GM12878 (cell line): ENCODE data around the gene FBXO17. TPM values are rescaled to one million over a fixed set of nuclear protein-coding genes. Genes with fewer than 3 reads are reported as not detected.

Experiments used
- ATAC-seq: fragments of 200-7000 bp; cut with Tn5 transposase; 3 replicates; pipeline ENCODE4 v1.9.1; 2020; ENCODE audit warnings: mild to moderate bottlenecking, moderate library complexity
- BruUV-seq: library from RNA; stranded (reverse); fragments of 400-500 nt; replicated peaks from 2 replicates; lab custom pipeline; 2021; lab: Mats Ljungman, UMichigan
- CTCF ChIA-PET: fragments of 300-600 bp; sonication (Branson Sonifier 250); formaldehyde crosslinking; extraction: SDS; loops from one replicate; lab custom pipeline; 2021; ENCODE audit warnings: inconsistent platforms; lab: Yijun Ruan, JAX
- POLR2A ChIA-PET: fragments of 350-600 bp; formaldehyde crosslinking; extraction: SDS; loops from one replicate; lab custom pipeline; 2021; ENCODE audit warnings: inconsistent platforms; lab: Charles Lee
- RAD21 ChIA-PET: fragments of 300-600 bp; sonication (Branson Sonifier 250); formaldehyde crosslinking; loops from one replicate; lab custom pipeline; 2023; ENCODE audit warnings: antibody characterized with exemption; ENCODE audit not compliant: unreplicated experiment; lab: Charles Lee
- SMC1A ChIA-PET: fragments of 300-600 bp; sonication (Branson Sonifier 250); formaldehyde crosslinking; loops from one replicate; lab custom pipeline; 2023; ENCODE audit not compliant: unreplicated experiment, uncharacterized antibody; lab: Charles Lee
- DNase-seq: peaks from one replicate; pipeline ENCODE4 v3.0.0-alpha.2; 2011; ENCODE audit warnings: low read depth, low spot score
- FAIRE-seq: peaks from 3 replicates; lab custom pipeline; 2011; peaks lifted over from hg19 to GRCh38; lab: Jason Lieb, UNC
- H2AFZ ChIP-seq: 2 replicates; pipeline ENCODE4 v1.6.0; 2011; ENCODE audit warnings: low read depth, low read length, control low read depth; ENCODE audit not compliant: control insufficient read depth
- H3K27ac ChIP-seq: 2 replicates; pipeline ENCODE4 v1.5.1; 2011; ENCODE audit warnings: control low read depth; ENCODE audit not compliant: control insufficient read depth, insufficient read depth
- H3K27me3 ChIP-seq, 2 experiments: replicated peaks in 1 of 2; 2 replicates each; pipeline versions ENCODE4 v1.6.0 to v1.6.1; 2011; ENCODE audit warnings: low read length in 1 of 2; ENCODE audit not compliant: control insufficient read depth in 2 of 2, insufficient read depth in 2 of 2
- H3K36me3 ChIP-seq, 2 experiments: 2 replicates each; pipeline ENCODE4 v1.5.1; 2011; ENCODE audit warnings: low read length in 1 of 2; ENCODE audit not compliant: control insufficient read depth in 2 of 2, insufficient read depth in 2 of 2
- H3K4me1 ChIP-seq: 2 replicates; pipeline ENCODE4 v1.6.1; 2011; ENCODE audit warnings: mild to moderate bottlenecking, low read length, moderate library complexity, mixed read lengths; ENCODE audit not compliant: control insufficient read depth, insufficient read depth
- H3K4me2 ChIP-seq: 2 replicates; pipeline ENCODE4 v1.6.0; 2011; ENCODE audit warnings: control low read depth; ENCODE audit not compliant: control insufficient read depth, insufficient read depth
- H3K4me3 ChIP-seq: fragments of 200-600 bp; sonication (generic); 2 replicates; pipeline ENCODE4 v1.5.1; 2016
- H3K79me2 ChIP-seq: 2 replicates; pipeline ENCODE4 v1.6.0; 2011; ENCODE audit warnings: low read length; ENCODE audit not compliant: control insufficient read depth, insufficient read depth
- H3K9ac ChIP-seq: 2 replicates; pipeline ENCODE4 v1.8.0; 2011; ENCODE audit warnings: low read length, control low read depth, mixed read lengths; ENCODE audit not compliant: control insufficient read depth, insufficient read depth
- H3K9me3 ChIP-seq: replicated peaks from 3 replicates; pipeline ENCODE4 v1.5.1; 2011; ENCODE audit warnings: mild to moderate bottlenecking, low read length; ENCODE audit not compliant: control insufficient read depth, insufficient read depth
- H4K20me1 ChIP-seq: 2 replicates; pipeline ENCODE4 v1.6.0; 2011; ENCODE audit not compliant: control insufficient read depth, insufficient read depth
- BHLHE40 ChIP-seq, 2 experiments: fragments of 450-650 bp in 1 of 2; IDR thresholded peaks; 2 replicates each; pipeline ENCODE4 v1.6.1; 2011 to 2017; ENCODE audit warnings: low read depth in 2 of 2, borderline replicate concordance in 1 of 2, improper control_type of control experiment in 1 of 2, low read length in 1 of 2, mild to moderate bottlenecking in 1 of 2
- GATAD2B ChIP-seq: fragments of 450-650 bp; conservative IDR thresholded peaks from 2 replicates; pipeline ENCODE4 v1.6.1; 2017; ENCODE audit warnings: low read depth, mild to moderate bottlenecking, moderate library complexity
- HDAC6 ChIP-seq: fragments of 200-600 bp; sonication (generic); IDR thresholded peaks from one replicate; pipeline ENCODE4 v1.8.0; 2017; ENCODE audit warnings: antibody characterized with exemption; ENCODE audit not compliant: unreplicated experiment
- IKZF1 ChIP-seq: fragments of 450-650 bp; conservative IDR thresholded peaks from 2 replicates; pipeline ENCODE4 v1.6.1; 2017; ENCODE audit warnings: antibody characterized with exemption, mild to moderate bottlenecking
- MTA3 ChIP-seq: IDR thresholded peaks from 2 replicates; pipeline ENCODE4 v1.6.1; 2012; ENCODE audit warnings: low read length, inconsistent platforms, borderline replicate concordance
- PAX5 ChIP-seq: IDR thresholded peaks from 2 replicates; pipeline ENCODE4 v1.6.1; 2011; ENCODE audit warnings: low read depth, low read length, borderline replicate concordance
- SRF ChIP-seq, 2 experiments: IDR thresholded peaks; 2 replicates each; pipeline ENCODE4 v1.6.1; 2011; ENCODE audit warnings: low read depth in 2 of 2, low read length in 2 of 2, mild to moderate bottlenecking in 1 of 2, moderate library complexity in 1 of 2
- WGBS: methylation state at CpG from one replicate; pipeline ENCODE4 v1.1.6; 2016; ENCODE audit warnings: low lambda C conversion rate; ENCODE audit not compliant: insufficient replicate concordance, insufficient coverage; ENCODE audit errors: missing lambda C conversion rate; 5-methylcytosine and 5-hydroxymethylcytosine counted together
- in situ Hi-C: fragments of 300-500 bp; cut with MboI; formaldehyde crosslinking; loops from 9 replicates; pipeline ENCODE4 v1.14.3; 2018; ENCODE audit warnings: mixed read lengths
- intact Hi-C: fragments of 100-400 bp; cut with micrococcal nuclease; formaldehyde crosslinking; loops from one replicate; pipeline ENCODE4 v1.14.2; 2022; ENCODE audit not compliant: unreplicated experiment
- polyA plus RNA-seq, 11 experiments: library from polyadenylated mRNA; depleted of rRNA in 4 of 11; unstranded in 6 of 11; stranded (reverse) in 5 of 11; fragments of >200 nt; fragmentation: Nextera tagmentation in 4 of 11; fragmentation: Illumina TruSeq in 1 of 11; extraction: Ambion mirVana in 4 of 11; extraction: Trizol in 1 of 11; gene quantifications; 1 replicate in 1 of 11; 2 replicates in 10 of 11; pipeline versions ENCODE4 v1.2.1 to v1.2.3, GENCODE V29; 2011 to 2016; ENCODE audit warnings: inconsistent platforms in 2 of 11, missing spikeins in 2 of 11, low read depth in 1 of 11
- total RNA-seq, 4 experiments: library from RNA; depleted of rRNA in 3 of 4; stranded (reverse); fragments of >200 nt in 3 of 4; fragmentation: Illumina TruSeq in 1 of 4; extraction: Trizol in 1 of 4; gene quantifications; 2 replicates each; pipeline versions ENCODE4 v1.2.1 to v1.2.3, GENCODE V29; 2013 to 2021
- TF ChIP-seq, protein P1 (sequence below): fragments of 450-650 bp; IDR thresholded peaks from 2 replicates; pipeline ENCODE4 v1.6.1; 2016; ENCODE audit warnings: mild to moderate bottlenecking

The FBXO17 gene
- total and polyA plus RNA-seq, 10 of the 15 experiments (the other 5 are each of a cell fraction or from before 2014, with no cell fraction given) = 2.2 to 11.1 (median 5.3) TPM

DNA sequence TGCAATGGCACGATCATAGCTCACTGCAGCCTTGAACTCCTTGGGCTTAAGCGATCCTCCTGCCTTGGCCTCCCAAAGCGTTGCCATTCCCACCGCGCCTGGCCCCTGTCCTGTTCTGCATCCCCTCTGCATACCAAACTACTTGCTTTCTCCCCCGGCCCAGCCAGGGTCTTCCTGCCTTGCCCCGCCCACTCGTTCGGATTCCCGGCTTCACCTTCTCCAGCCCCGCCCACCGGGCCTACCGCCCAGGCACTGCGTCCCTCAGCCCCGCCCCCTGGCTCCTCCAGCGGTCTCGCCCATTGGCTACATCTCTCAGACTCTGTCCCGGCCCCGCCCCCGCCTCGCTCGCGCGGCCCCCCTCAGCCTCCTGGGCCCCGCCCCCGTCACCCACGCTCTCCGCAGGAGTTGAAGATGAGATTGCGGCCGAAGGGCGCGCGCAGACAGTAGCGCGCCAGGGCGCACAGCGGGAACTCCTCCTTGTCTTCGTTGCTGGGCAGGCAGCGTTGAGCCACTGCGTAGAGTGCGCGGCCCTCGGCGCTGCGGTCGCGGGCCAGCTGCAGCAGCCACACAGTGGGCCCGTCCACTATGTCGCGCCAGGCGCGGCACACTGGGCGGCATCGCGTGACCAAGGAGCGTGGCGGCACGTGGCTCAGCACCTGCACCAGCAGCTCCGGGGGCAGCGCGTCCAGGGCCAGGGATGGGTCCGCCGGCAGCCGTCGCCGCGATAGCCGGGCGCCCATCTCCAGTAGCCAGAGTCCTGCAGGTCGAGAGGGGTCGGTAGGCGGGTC is 25.8 kb downstream of the FBXO17 start:
- SMC1A ChIA-PET = no interaction called here
- H3K9ac ChIP-seq = no peak overlapping the region

More for the DNA sequence above, 25.8 kb downstream of the FBXO17 start:
- H3K27me3 ChIP-seq = no peaks in the 10 kb centered on the region; a peak in 1 of 4 replicates
- no peaks in the 10 kb centered on the region for H4K20me1 ChIP-seq
- FAIRE-seq = no peak
- no peaks in the 10 kb centered on the region; the same call in 2 of the 3 replicates for H3K9me3 ChIP-seq
- in situ Hi-C loops = no loop called here
- BruUV-seq = no TSS peak
- WGBS = 45% methylated on average over 51 of the region's 72 CpGs
- TF ChIP-seq HDAC6 (peak; percentile 66), GATAD2B (0 out of 2 replicates have a peak, but pooled peaks have one; percentile 41), SRF (IDR thresholded peaks at IDR 0.05; ENCODE audit: low read depth in 2 of 2, low read length in 2 of 2) (no peak), MTA3 (no peak), PAX5 (0 out of 2 replicates have a peak, but pooled peaks have one; percentile 53), BHLHE40 (IDR thresholded peaks at IDR 0.05; ENCODE audit: borderline replicate concordance in 1 of 2, low read depth in 2 of 2, low read length in 1 of 2) (peak; percentile 12 to 84; a peak in 3 of 4 replicates), IKZF1 (0 out of 2 replicates have a peak, but pooled peaks have one; percentile 17)
- TF ChIP-seq, protein P1, sequence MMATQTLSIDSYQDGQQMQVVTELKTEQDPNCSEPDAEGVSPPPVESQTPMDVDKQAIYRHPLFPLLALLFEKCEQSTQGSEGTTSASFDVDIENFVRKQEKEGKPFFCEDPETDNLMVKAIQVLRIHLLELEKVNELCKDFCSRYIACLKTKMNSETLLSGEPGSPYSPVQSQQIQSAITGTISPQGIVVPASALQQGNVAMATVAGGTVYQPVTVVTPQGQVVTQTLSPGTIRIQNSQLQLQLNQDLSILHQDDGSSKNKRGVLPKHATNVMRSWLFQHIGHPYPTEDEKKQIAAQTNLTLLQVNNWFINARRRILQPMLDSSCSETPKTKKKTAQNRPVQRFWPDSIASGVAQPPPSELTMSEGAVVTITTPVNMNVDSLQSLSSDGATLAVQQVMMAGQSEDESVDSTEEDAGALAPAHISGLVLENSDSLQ = no peak
- TF ChIP-seq, all 136 proteins: peak for 5
- ATAC-seq (peak; percentile 91), DNase-seq (no peak)
- ChIA-PET RAD21 (no interaction called here), POLR2A (no interaction called here), CTCF (no interaction called here)
- peak overlapping the region; percentile 18; the same call in 1 of the 2 replicates for H3K4me2 ChIP-seq
- no peaks in the 10 kb centered on the region for H3K4me1 ChIP-seq
- H2AFZ ChIP-seq = no peak overlapping the region
- H3K79me2 ChIP-seq = no peaks in the 10 kb centered on the region
- H3K36me3 ChIP-seq = no peaks in the 10 kb centered on the region
- intact Hi-C loops = no loop called here
- no peak overlapping the region for H3K27ac ChIP-seq
- no peak overlapping the region for H3K4me3 ChIP-seq
